ENCODE results near the gene AGAP6. TPM values are rescaled to one million over a fixed set of nuclear protein-coding genes. Genes with fewer than 3 reads are reported as not detected.
"Not testable (repeated sequence)": the region's sequence is repeated elsewhere in the genome, so short reads cannot be mapped to it uniquely, and the experiment has no call there.

AGAP6 gene
- 10 to 100 TPM; 12.8 to 29.8 (median 26.8) TPM for total RNA-seq

DNA sequence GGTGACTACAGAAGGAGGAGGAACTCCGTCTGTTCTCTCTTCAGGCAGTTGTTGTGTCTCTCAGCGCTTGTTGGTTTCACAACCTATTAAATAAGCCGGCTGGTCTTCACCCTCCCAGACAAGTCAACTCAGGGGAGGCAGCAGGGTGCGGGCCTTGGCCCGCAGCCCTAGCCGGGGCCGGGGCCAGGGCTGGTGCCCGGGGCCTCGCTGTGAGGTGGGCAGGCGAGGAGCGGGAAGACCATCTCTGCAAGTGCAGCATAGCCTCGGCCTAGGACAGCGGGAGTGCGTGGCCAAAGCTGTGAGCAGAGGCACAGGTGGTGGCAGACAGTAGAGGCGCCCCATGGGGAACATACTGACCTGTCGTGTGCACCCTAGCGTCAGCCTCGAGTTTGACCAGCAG, at the start of gene AGAP6:
TSS of gene AGAP6 (plus strand) at position 31 of the 400 bp plus-strand sequence. CDS start at position 341, 310 bp downstream.
- DNase-seq (ENCODE audit: low spot score in 2 of 2); H3K4me3 ChIP-seq; H3K4me1 ChIP-seq; H3K27ac ChIP-seq; H3K36me3 ChIP-seq; H3K27me3 ChIP-seq; H3K9me3 ChIP-seq; intact Hi-C loops (cut with DNase I; ENCODE audit: low total_unique reads): not testable (repeated sequence)

DNA sequence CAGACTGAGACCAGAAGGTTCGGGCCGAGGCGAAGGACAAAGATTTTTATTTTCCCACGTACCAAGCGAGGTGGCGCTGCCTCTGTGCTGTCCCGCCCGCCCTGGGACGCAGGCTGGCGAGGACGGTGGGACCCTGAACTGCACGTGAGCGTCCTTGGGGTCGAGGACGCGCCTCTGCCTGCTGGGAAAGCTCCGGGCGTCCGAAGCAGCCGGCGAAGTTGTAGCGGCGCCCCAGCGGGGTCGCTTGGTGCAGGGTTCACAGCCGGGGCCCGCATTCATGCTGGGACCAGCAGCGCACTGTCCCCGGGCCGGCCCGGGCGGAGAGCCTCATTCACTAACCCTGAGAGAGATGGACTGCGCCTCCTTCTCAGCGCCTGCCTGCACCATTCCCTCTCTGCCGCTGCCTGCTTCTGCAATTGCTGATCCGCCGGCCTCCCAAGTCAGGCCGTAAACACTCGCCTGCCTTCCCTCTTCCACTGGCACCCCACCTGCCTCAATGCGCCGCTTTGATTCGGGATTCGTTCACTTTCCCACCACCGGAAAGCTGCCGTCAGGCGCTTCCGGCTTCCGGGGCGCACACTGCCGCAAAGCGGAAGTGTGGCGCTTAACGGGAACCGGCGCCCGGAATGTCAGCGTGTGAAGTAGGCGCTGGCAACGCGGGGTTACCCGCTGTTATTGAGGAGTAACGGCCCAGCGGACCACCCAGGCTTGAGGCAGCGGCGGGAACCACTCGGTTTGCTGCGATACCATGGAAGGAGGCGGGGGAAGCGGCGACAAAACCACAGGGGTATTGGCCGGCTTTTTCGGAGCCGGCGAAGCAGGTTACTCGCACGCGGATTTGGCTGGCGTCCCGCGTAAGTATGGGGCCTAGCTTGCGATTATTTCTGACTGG, 46.5 kb upstream of the AGAP6 start, which contains the start of the genes PARG and TIMM23B:
TSS of gene PARG (minus strand) at position 581 of the 892 bp plus-strand sequence. CDS start at position 279, 302 bp downstream.
TSS of gene TIMM23B (plus strand) at position 607 of the 892 bp plus-strand sequence. CDS start at position 749, 142 bp downstream.
- intact Hi-C loops (cut with DNase I; ENCODE audit: low total_unique reads); H3K9me3 ChIP-seq; H3K4me1 ChIP-seq; H3K36me3 ChIP-seq; H3K27me3 ChIP-seq: not testable (repeated sequence)
- peak within 1 kb of the TSS; percentile 35 to 81 for H3K27ac ChIP-seq
- TF ChIP-seq POLR2AphosphoS5 (IDR thresholded peaks at IDR 0.05) = peak; percentile 42 to 66 (median 58)
- DNase-seq (ENCODE audit: low spot score in 2 of 2) = peak; percentile 61 to 62
- peak within 1 kb of the TSS; percentile 70 to 93 (median 77) for H3K4me3 ChIP-seq

- peak overlapping the region; percentile 70 to 93 (median 77) for H3K4me3 ChIP-seq
- H3K4me1 ChIP-seq; H3K9me3 ChIP-seq; H3K27me3 ChIP-seq; H3K36me3 ChIP-seq; intact Hi-C loops (cut with DNase I; ENCODE audit: low total_unique reads); DNase-seq (ENCODE audit: low spot score in 2 of 2): not testable (repeated sequence)
- H3K27ac ChIP-seq = peak overlapping the region; percentile 35 to 81
Observed at GRCh38 chr10:49942339-49942705, 45.9 kb upstream of the AGAP6 start.

DNA sequence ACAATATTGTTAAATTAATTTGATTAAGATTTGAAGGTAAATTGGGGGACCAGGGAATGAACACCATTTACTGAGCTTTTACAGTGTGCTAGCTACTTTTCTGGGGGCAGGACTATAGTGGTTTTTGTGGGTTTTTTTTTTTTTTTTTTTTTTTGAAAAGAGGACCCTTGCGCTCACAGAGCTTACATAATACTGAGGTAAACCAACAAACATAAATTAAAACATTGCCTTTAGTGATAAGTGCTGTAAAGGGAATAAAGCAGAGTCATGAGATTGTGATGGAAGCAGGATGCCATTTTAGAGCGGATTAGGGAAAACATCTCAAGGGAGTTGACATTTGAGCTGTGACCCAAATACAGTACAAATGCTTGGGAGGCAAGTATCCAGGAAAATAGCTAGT, 44.6 kb upstream of the AGAP6 start:
- DNase-seq (ENCODE audit: low spot score in 2 of 2); H3K36me3 ChIP-seq; H3K4me1 ChIP-seq: not testable (repeated sequence)

GRCh38 chr10:49948142-49948541, 40.1 kb upstream of the AGAP6 start:
- DNase-seq (ENCODE audit: low spot score in 2 of 2); H3K4me1 ChIP-seq; H3K9me3 ChIP-seq; H3K27ac ChIP-seq; H3K4me3 ChIP-seq; intact Hi-C loops (cut with DNase I; ENCODE audit: low total_unique reads); H3K36me3 ChIP-seq; H3K27me3 ChIP-seq: not testable (repeated sequence)

More for the DNA sequence above, 44.6 kb upstream of the AGAP6 start:
- H3K27ac ChIP-seq; H3K27me3 ChIP-seq; intact Hi-C loops (cut with DNase I; ENCODE audit: low total_unique reads); H3K9me3 ChIP-seq; H3K4me3 ChIP-seq: not testable (repeated sequence)

DNA sequence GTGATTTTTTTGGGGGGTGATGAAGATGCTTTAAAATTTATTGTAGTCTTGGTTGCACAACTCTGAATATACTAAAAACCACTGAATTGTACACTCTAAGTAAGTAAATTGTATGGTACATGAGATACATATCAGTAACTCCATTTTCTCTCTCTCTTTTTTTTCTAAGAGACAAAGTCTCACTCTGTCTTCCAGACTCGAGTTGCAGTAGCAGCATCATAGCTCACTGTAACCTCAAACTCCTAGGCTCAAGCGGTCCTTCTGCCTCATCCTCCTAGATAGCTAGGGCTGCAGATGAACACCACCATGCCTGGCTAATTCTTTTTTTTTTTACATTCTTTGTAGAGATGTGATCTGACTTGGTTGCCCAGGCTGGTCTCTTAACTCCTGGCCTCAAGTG, 39.5 kb upstream of the AGAP6 start:
- H3K27ac ChIP-seq; H3K27me3 ChIP-seq; DNase-seq (ENCODE audit: low spot score in 2 of 2); H3K4me1 ChIP-seq; H3K4me3 ChIP-seq; intact Hi-C loops (cut with DNase I; ENCODE audit: low total_unique reads); H3K36me3 ChIP-seq; H3K9me3 ChIP-seq: not testable (repeated sequence)

GRCh38 chr10:49952006-49952405, 36.2 kb upstream of the AGAP6 start:
- H3K9me3 ChIP-seq; DNase-seq (ENCODE audit: low spot score in 2 of 2); H3K4me1 ChIP-seq; intact Hi-C loops (cut with DNase I; ENCODE audit: low total_unique reads); H3K27ac ChIP-seq; H3K4me3 ChIP-seq; H3K36me3 ChIP-seq; H3K27me3 ChIP-seq: not testable (repeated sequence)

DNA sequence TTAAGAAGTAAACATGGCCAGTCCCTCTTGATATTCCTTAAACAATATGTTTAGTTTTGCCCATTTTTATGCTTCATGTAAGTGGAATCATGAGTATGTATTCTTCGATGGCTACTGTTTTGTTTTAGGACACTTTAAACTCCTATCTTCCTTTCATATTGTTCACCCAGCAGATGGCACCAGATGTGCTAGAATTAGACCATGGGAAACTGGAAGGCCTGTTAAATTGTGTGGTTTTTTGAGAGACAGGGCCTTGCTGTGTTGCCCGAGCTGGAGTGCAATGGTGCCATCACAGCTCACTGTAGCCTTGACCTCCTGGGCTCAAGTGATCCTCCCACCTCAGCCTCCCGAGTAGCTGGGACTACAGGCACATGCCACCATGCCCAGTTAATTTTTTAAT, 35.1 kb upstream of the AGAP6 start:
- H3K36me3 ChIP-seq; DNase-seq (ENCODE audit: low spot score in 2 of 2); intact Hi-C loops (cut with DNase I; ENCODE audit: low total_unique reads); H3K4me3 ChIP-seq; H3K27ac ChIP-seq; H3K27me3 ChIP-seq; H3K9me3 ChIP-seq; H3K4me1 ChIP-seq: not testable (repeated sequence)

GRCh38 chr10:49970331-49970857, 17.8 kb upstream of the AGAP6 start:
- DNase-seq (ENCODE audit: low spot score in 2 of 2); H3K4me1 ChIP-seq; H3K27me3 ChIP-seq; intact Hi-C loops (cut with DNase I; ENCODE audit: low total_unique reads); H3K9me3 ChIP-seq; H3K36me3 ChIP-seq; H3K4me3 ChIP-seq; H3K27ac ChIP-seq: not testable (repeated sequence)

GRCh38 chr10:49971466-49971865, 16.7 kb upstream of the AGAP6 start:
- DNase-seq (ENCODE audit: low spot score in 2 of 2); H3K9me3 ChIP-seq; intact Hi-C loops (cut with DNase I; ENCODE audit: low total_unique reads); H3K4me3 ChIP-seq; H3K27ac ChIP-seq; H3K36me3 ChIP-seq; H3K27me3 ChIP-seq; H3K4me1 ChIP-seq: not testable (repeated sequence)

GRCh38 chr10:49972094-49972493, 16.1 kb upstream of the AGAP6 start:
- H3K4me1 ChIP-seq; H3K27ac ChIP-seq; H3K36me3 ChIP-seq; intact Hi-C loops (cut with DNase I; ENCODE audit: low total_unique reads); DNase-seq (ENCODE audit: low spot score in 2 of 2); H3K4me3 ChIP-seq; H3K9me3 ChIP-seq; H3K27me3 ChIP-seq: not testable (repeated sequence)

GRCh38 chr10:49977756-49978155, 10.4 kb upstream of the AGAP6 start:
- intact Hi-C loops (cut with DNase I; ENCODE audit: low total_unique reads); H3K4me3 ChIP-seq; H3K27ac ChIP-seq; H3K36me3 ChIP-seq; DNase-seq (ENCODE audit: low spot score in 2 of 2); H3K27me3 ChIP-seq; H3K4me1 ChIP-seq; H3K9me3 ChIP-seq: not testable (repeated sequence)

- H3K36me3 ChIP-seq; H3K9me3 ChIP-seq; DNase-seq (ENCODE audit: low spot score in 2 of 2); H3K4me3 ChIP-seq; intact Hi-C loops (cut with DNase I; ENCODE audit: low total_unique reads); H3K4me1 ChIP-seq; H3K27me3 ChIP-seq; H3K27ac ChIP-seq: not testable (repeated sequence)
Observed at GRCh38 chr10:49987207-49987606, 999 bp upstream of the AGAP6 start.
